Common myeloid progenitor, CD34-positive (primary cell): Measurements from ENCODE around the gene SH3GL3.

Experiments used
- CTCF ChIA-PET: fragments of 350-600 bp; sonication (Branson Sonifier 250); formaldehyde crosslinking; loops from one replicate; lab custom pipeline; 2021; ENCODE audit warnings: antibody characterized with exemption; lab: Charles Lee
- POLR2A ChIA-PET: fragments of 350-600 bp; sonication (Branson Sonifier 250); formaldehyde crosslinking; loops from one replicate; lab custom pipeline; 2021; ENCODE audit warnings: antibody characterized with exemption; lab: Charles Lee
- DNase-seq, 3 donors: peaks; one replicate each; pipeline versions ENCODE4 v3.0.0 to v3.0.0-alpha.2; 2013
- H3K27ac ChIP-seq, 2 experiments: 1 replicate in 1 of 2; 2 replicates in 1 of 2; pipeline ENCODE4 v1.7.0; 2013; ENCODE audit warnings: inconsistent platforms in 2 of 2, low read length in 2 of 2, mild to moderate bottlenecking in 2 of 2, low read depth in 1 of 2, moderate library complexity in 1 of 2; ENCODE audit not compliant: severe bottlenecking in 2 of 2, insufficient read depth in 1 of 2, poor library complexity in 1 of 2
- H3K27me3 ChIP-seq, 5 experiments: replicated peaks in 2 of 5; 1 replicate in 3 of 5; 2 replicates in 2 of 5; pipeline versions ENCODE4 v1.6.1 to v1.7.0; 2013; ENCODE audit warnings: low read length in 4 of 5, mild to moderate bottlenecking in 2 of 5, moderate library complexity in 2 of 5, inconsistent platforms in 1 of 5; ENCODE audit not compliant: insufficient read depth in 5 of 5, control insufficient read depth in 4 of 5
- H3K36me3 ChIP-seq, 4 experiments: 1 replicate in 2 of 4; 2 replicates in 2 of 4; pipeline versions ENCODE4 v1.6.1 to v1.7.0; 2013; ENCODE audit warnings: low read length in 3 of 4, control low read depth in 1 of 4, mild to moderate bottlenecking in 1 of 4; ENCODE audit not compliant: control insufficient read depth in 4 of 4, insufficient read depth in 4 of 4
- H3K4me1 ChIP-seq, 4 experiments: 1 replicate in 3 of 4; 2 replicates in 1 of 4; pipeline versions ENCODE4 v1.6.1 to v1.7.1; 2013; ENCODE audit warnings: low read length in 3 of 4, mild to moderate bottlenecking in 3 of 4, control low read depth in 1 of 4, inconsistent platforms in 1 of 4, moderate library complexity in 1 of 4; ENCODE audit not compliant: control insufficient read depth in 4 of 4, insufficient read depth in 4 of 4; ENCODE audit errors: control extremely low read depth in 1 of 4
- H3K4me3 ChIP-seq, 7 experiments: 1 replicate in 4 of 7; 2 replicates in 3 of 7; pipeline versions ENCODE4 v1.5.1 to v1.7.0; 2013; ENCODE audit warnings: mild to moderate bottlenecking in 7 of 7, low read length in 6 of 7, moderate library complexity in 6 of 7, inconsistent platforms in 2 of 7, low read depth in 2 of 7, control low read depth in 1 of 7; ENCODE audit not compliant: insufficient read depth in 4 of 7, control insufficient read depth in 1 of 7; ENCODE audit errors: extremely low read depth in 1 of 7
- H3K9me3 ChIP-seq, 5 experiments: 1 replicate in 4 of 5; 2 replicates in 1 of 5; pipeline versions ENCODE4 v1.6.1 to v1.7.1; 2013; ENCODE audit warnings: low read length in 4 of 5, mild to moderate bottlenecking in 2 of 5, inconsistent platforms in 1 of 5, low read depth in 1 of 5, moderate library complexity in 1 of 5; ENCODE audit not compliant: control insufficient read depth in 4 of 5, insufficient read depth in 2 of 5; ENCODE audit errors: control extremely low read depth in 1 of 5
- WGBS: methylation state at CpG from one replicate; pipeline ENCODE4 v1.1.5; 2013; ENCODE audit not compliant: insufficient coverage; 5-methylcytosine and 5-hydroxymethylcytosine counted together

SH3GL3 gene

DNA sequence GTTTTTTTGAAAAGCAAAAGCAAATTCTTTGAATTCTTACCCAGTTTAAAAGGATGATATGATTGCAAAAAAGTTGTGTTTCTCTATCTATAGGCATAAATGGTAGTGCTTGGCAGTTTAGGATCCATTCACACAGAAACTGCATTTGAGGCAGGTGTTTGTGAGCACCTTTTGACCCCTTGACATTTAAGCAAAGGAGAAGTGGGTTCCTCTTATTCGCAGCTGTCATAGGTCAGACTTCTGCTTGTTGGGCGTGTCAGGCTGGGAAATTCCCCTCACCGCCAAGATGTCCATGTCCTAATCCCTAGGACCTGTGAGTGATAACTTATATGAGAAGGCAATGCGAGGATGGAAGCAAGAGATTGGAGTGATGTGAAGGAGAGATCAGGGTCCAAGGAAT lies 67.4 kb downstream of the SH3GL3 start:
- H3K4me3 ChIP-seq, result no peak overlapping the region
- H3K4me1 ChIP-seq, result no peaks in the 10 kb centered on the region
- H3K9me3 ChIP-seq, result no peaks in the 10 kb centered on the region
- ChIA-PET POLR2A (no interaction called here), CTCF (no interaction called here)
- H3K27ac ChIP-seq, result no peak overlapping the region
- no peaks in the 10 kb centered on the region for H3K36me3 ChIP-seq
- no peak for DNase-seq
- no peaks in the 10 kb centered on the region for H3K27me3 ChIP-seq
- WGBS, result 100% methylated on average over 2 of the region's 4 CpGs

DNA sequence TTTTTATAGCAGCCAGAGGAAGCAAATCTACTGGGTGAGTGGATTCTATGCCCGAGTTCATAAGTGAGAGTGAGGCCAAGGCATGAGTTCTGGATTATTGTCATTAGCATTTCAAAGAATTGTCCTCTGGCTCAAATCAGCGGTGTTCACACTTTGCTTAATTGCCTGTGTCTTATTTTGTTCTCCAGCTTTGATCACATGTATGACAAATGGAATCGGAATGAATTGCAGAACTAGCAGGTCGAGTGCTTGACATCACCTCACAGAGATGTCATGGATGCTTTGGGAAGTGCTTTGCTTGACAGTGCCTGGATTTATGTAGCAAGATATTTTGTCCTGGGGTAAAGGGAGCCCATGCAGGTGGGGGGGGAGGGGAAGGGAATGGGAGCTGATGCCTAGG lies 68.0 kb downstream of the SH3GL3 start:
- DNase-seq, result no peak
- no peaks in the 10 kb centered on the region for H3K27me3 ChIP-seq
- ChIA-PET POLR2A (no interaction called here), CTCF (no interaction called here)
- 97% methylated on average over 4 of the region's 4 CpGs for WGBS
- H3K4me3 ChIP-seq, result no peak overlapping the region
- H3K9me3 ChIP-seq, result peaks cover 0 to 4% (median 0%) of the 10 kb centered on the region in 5 experiments
- no peaks in the 10 kb centered on the region for H3K4me1 ChIP-seq
- H3K36me3 ChIP-seq, result no peaks in the 10 kb centered on the region
- no peak overlapping the region for H3K27ac ChIP-seq

DNA sequence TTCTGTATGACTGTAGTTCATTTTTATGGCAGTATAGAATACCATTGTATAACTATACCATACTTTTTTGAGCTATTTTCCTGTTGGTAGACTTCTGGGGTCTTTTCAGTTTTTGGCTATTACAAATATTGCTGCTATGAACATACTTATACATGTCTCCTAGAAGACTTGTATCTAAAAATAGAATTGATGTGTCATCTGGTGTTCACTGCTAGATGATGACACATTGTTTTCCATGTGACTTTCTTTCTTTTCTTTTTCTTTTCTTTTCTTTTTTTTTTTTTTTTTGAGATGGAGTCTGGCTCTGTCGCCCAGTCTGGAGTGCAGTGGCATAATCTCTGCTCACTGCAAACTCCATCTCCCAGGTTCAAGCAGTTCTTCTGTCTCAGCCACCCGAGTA lies 69.8 kb downstream of the SH3GL3 start:
- H3K4me1 ChIP-seq, result no peaks in the 10 kb centered on the region
- no peak overlapping the region for H3K4me3 ChIP-seq
- H3K27me3 ChIP-seq, result no peaks in the 10 kb centered on the region
- H3K27ac ChIP-seq, result no peak overlapping the region
- no CpG with 5 or more reads among the region's 2 CpGs for WGBS
- ChIA-PET CTCF (no interaction called here), POLR2A (no interaction called here)
- DNase-seq, result peak in 1 of 3 donors; percentile 3
- no peaks in the 10 kb centered on the region for H3K36me3 ChIP-seq
- H3K9me3 ChIP-seq, result peaks cover 0 to 6% (median 0%) of the 10 kb centered on the region in 5 experiments

DNA sequence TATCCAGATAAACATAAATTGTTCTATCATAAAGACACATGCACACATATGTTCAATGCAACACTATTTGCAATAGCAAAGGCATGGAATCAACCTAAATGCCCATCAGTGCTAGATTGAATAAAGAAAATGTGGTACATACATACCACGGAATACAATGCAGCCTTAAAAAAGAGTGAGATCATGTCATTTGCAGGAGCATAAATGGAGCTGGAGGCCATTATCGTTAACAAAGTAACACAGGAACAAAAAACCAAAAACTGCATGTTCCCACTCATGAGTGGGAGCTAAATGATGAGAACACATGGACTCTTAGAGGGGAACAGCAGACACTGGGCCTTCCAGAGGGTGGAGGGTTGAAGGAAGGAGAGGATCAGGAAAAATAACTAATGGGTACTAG lies 79.2 kb downstream of the SH3GL3 start:
- WGBS, result 100% methylated on average over 2 of the region's 2 CpGs
- CTCF ChIA-PET, result no interaction called here
- no peaks in the 10 kb centered on the region for H3K4me1 ChIP-seq

DNA sequence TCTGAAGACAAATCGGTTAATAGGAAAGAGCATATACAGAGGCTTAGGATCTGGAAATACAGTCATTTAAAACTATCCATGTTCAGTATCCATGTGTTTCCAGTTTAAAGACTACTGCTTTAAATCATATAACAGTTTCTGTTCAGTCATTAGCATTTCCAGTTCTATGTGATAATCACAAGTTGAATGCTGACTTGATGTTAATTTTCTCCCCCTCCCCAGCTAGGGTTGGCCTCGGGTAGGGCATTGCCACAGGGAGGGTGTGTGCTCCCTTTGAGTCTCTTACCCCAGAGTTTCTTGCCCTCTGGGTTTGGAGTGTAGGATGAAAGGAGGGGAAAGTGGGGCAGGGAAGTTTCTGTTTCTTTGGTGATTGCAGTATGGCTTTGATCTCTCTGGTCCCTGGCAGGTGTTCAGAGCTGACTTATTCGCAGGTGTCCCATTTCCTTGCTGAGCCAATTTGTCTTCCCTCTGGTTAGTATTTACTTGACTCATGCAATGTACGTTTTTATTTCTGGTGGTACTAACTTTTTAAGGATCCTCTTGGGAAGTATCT lies 86.3 kb downstream of the SH3GL3 start:
- peaks cover 0 to 9% (median 7%) of the 10 kb centered on the region in 5 experiments for H3K9me3 ChIP-seq
- ChIA-PET POLR2A (no interaction called here), CTCF (no interaction called here)
- no peak for DNase-seq
- H3K27ac ChIP-seq, result no peak overlapping the region
- no peaks in the 10 kb centered on the region for H3K27me3 ChIP-seq
- H3K36me3 ChIP-seq, result no peaks in the 10 kb centered on the region
- H3K4me1 ChIP-seq, result no peaks in the 10 kb centered on the region
- WGBS, result 100% methylated on average over 1 of the region's 4 CpGs
- H3K4me3 ChIP-seq, result no peak overlapping the region

More for the DNA sequence above, 79.2 kb downstream of the SH3GL3 start:
- Histone ChIP-seq H3K27ac (no peak overlapping the region), H3K27me3 (peaks cover 0 to 1% (median 0%) of the 10 kb centered on the region in 5 experiments), H3K36me3 (no peaks in the 10 kb centered on the region), H3K4me3 (no peak overlapping the region), H3K9me3 (peaks cover 0 to 20% (median 8%) of the 10 kb centered on the region in 5 experiments)
- DNase-seq, result no peak
- POLR2A ChIA-PET, result no interaction called here

DNA sequence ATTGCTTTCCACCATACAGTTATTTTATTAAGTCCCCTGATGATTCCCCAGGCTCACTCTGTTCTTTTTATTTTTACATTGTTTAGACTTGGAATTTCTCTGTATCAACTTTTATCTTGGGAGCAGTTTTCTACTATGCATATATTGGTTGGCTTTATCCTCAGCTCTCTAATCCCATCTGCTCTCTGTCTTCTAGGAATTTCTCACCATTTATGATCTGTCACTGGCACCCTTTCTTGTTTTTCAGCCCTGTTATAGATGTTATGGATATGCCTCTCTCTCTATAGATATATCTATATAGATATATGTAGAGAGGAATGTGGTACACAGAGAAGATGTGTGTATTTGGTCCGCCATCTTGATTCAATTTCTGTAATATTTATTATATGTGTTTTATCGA lies 90.5 kb downstream of the SH3GL3 start:
- Histone ChIP-seq H3K27ac (no peak overlapping the region), H3K4me3 (no peak overlapping the region), H3K36me3 (no peaks in the 10 kb centered on the region), H3K9me3 (no peaks in the 10 kb centered on the region), H3K27me3 (no peaks in the 10 kb centered on the region), H3K4me1 (no peaks in the 10 kb centered on the region)
- POLR2A ChIA-PET, result no interaction called here
- CTCF ChIA-PET, result no interaction called here
- WGBS, result 83% methylated on average over 1 of the region's 2 CpGs
- no peak for DNase-seq

DNA sequence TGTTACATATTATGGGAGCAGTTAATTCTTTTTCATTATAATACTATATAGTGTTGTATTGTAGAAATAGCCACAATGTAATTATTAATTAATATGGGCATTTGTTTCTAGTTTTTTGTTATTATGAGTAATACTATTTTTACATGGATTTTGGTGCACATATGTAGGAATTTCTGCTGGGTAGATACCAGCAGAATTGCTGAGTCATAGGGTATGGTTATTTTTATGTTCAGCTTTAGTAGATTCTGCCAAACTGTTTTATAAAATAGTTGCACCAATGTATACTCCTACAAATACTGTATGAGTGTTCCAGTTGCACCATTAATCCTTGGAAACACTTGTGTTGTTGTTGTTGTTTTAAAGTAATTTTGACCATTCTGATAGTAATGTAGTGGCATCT lies 91.5 kb downstream of the SH3GL3 start:
- Histone ChIP-seq H3K27ac (no peak overlapping the region), H3K4me3 (no peak overlapping the region), H3K9me3 (peaks cover 0 to 8% (median 0%) of the 10 kb centered on the region in 5 experiments), H3K27me3 (no peaks in the 10 kb centered on the region), H3K4me1 (no peaks in the 10 kb centered on the region), H3K36me3 (no peaks in the 10 kb centered on the region)
- DNase-seq, result no peak
- CTCF ChIA-PET, result no interaction called here
- POLR2A ChIA-PET, result no interaction called here
